LNCaP clone FGC (cell line): Measurements from ENCODE around the gene TLNRD1.
A peak's percentile ranks its signal among the peaks of the same experiment; 100 is the strongest.

Experiments used
- DNase-seq: peaks from one replicate; pipeline ENCODE4 v3.0.0-alpha.2; 2011; ENCODE audit warnings: low read depth
- H3K4me3 ChIP-seq: 2 replicates; pipeline ENCODE4 v1.5.1; 2011; ENCODE audit warnings: mild to moderate bottlenecking, low read depth, low read length, control low read depth
- CTCF ChIP-seq: IDR thresholded peaks from 2 replicates; pipeline ENCODE4 v1.5.1; 2012; ENCODE audit warnings: mild to moderate bottlenecking; ENCODE audit not compliant: control insufficient read depth, insufficient read depth; ENCODE audit errors: extremely low read depth

The TLNRD1 gene

DNA sequence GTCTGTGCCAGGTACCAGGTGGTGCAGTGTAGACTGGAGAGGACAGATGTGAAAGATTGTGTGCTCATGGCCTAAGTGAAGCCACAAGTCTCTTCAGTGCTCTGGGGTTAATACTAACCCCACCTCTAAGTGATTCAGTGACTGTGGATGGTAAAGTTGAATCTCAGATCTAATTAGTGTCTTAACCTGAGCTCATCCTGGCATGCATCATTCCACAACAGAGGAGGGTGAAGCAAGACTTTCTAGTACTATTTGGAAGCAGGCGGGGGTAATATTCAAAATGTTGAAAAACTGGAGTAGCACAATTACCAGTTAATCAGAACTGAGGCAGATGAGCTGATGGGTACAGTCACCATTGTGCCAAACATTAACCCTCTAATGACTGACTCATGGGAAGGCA is 8.3 kb upstream of the TLNRD1 start:
- no peak for DNase-seq
- no peak for TF ChIP-seq CTCF
- H3K4me3 ChIP-seq: no peak overlapping the region

DNA sequence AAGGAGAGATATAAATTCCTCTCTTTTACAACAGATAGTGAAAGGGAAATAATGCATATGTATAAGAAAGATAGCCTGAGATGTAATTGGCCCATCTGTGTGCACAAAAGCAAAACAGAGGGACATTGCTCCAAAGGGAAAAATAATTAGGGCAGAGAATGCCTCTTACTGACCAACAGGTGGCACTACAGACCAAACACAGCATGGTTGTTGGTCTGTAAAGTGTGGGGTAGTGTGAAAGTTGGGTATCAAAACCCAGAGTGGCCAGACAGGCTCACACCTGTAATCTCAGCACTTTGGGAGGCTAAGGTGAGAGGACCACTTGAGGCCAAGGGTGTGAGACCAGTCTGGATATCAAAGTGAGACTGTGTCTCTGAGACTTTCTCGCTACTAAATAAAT is 4.5 kb upstream of the TLNRD1 start:
- TF ChIP-seq CTCF: peak; percentile 53
- H3K4me3 ChIP-seq: no peak overlapping the region
- no peak for DNase-seq

GRCh38 chr15:80997692-80998091 is 3.0 kb upstream of the TLNRD1 start:
- no peak for DNase-seq
- H3K4me3 ChIP-seq: no peak overlapping the region
- TF ChIP-seq CTCF: no peak

GRCh38 chr15:80998251-80998650 is 2.5 kb upstream of the TLNRD1 start:
- DNase-seq: no peak
- TF ChIP-seq CTCF: no peak

DNA sequence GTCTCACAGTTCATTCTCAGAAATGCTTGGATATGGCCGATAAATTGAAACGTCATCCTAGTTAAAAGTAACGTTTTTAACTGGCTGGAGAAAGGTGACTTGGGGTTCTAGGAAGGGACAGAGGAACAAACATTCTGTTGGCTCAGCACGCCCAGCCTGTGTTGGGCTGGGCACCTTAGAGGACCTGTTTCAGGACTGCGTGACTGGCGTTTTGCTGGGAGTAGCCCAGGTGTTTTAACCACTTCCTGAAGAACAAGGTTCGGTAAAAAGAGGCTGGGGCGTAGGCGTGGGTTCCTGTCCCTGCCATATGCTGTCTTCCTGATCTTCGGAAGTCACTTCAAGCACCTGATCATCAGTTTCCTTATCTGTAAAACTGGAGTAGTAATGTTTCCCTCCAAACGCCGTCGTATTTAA is 1.1 kb upstream of the TLNRD1 start:
- H3K4me3 ChIP-seq: peak overlapping the region; percentile 77
- peak; percentile 89 for DNase-seq
- TF ChIP-seq CTCF: no peak

More at GRCh38 chr15:80998251-80998650, 2.5 kb upstream of the TLNRD1 start:
- H3K4me3 ChIP-seq: no peak overlapping the region

DNA sequence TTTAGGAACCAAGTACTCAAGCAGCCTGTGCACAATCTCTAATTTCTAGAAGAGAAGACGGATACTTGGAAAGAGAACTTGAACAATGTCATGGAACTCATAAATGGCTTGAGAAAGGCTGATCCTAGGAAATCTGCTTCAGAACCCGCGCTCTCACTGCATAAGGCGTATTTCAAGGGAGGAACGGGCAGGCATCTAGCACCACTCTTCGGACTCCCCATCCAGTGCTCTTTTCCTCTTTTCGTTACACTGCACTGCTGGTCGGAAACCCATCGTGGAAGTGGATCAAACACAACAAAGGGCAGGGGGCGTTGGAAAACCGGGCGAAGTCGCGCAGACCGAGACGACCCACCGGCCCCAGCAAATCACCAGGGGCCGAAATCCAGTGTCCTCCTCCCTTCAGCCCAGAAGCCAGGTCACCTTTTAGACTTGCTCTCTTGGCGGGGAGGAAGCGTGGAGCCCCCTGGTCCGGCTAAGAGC is 539 bp upstream of the TLNRD1 start:
- H3K4me3 ChIP-seq: peak overlapping the region; percentile 77
- DNase-seq: no peak
- no peak for TF ChIP-seq CTCF
